Measurements from ENCODE around the gene PACS2.

Gene PACS2

DNA sequence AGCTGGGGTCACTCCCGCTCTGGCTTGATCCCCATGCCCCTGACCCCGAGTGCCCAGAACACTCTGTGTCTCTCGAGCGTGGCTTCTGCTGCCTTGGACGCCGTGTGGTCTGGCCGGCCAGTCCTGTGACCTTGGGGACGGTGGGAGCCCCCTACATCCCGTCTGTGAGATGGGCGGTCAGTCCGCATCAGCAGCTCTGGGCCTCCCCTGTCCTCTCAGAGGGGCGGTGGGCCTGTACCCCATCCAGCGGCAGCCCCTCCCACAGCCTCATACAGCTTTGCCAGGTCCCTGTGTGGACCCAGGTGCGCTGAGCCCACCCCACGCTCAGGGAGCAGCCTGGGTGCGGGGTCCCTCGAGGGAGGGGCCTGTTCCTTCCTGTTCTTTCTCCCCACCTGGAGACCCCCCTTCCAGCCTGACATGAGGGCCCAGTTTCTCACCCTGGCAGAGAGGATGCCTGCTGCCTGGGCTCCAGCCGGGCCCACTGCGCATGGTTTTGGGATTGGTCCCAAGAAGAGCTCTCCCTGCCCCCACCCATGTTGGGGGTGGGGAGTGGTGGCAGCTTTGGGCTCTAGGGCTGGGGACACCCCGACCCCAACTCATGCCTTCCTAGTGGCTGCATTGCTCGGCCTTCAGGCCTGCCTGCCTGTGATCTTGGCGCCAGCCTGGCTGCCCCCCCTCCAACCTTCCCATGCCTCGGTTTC, 106.6 kb downstream of the PACS2 start:
- H3K36me3 ChIP-seq, result peaks cover 28% of the 10 kb centered on the region
- no peaks in the 10 kb centered on the region for H3K27me3 ChIP-seq
- peaks cover 16% of the 10 kb centered on the region for H3K4me1 ChIP-seq
- DNase-seq, result no peak
- H3K4me3 ChIP-seq (ENCODE audit: low read depth, low read length), result peak overlapping the region; percentile 90
- no peaks in the 10 kb centered on the region for H3K9me3 ChIP-seq
- TF ChIP-seq CTCF (IDR thresholded peaks at IDR 0.05; ENCODE audit: low read depth, low read length), result no peak

DNA sequence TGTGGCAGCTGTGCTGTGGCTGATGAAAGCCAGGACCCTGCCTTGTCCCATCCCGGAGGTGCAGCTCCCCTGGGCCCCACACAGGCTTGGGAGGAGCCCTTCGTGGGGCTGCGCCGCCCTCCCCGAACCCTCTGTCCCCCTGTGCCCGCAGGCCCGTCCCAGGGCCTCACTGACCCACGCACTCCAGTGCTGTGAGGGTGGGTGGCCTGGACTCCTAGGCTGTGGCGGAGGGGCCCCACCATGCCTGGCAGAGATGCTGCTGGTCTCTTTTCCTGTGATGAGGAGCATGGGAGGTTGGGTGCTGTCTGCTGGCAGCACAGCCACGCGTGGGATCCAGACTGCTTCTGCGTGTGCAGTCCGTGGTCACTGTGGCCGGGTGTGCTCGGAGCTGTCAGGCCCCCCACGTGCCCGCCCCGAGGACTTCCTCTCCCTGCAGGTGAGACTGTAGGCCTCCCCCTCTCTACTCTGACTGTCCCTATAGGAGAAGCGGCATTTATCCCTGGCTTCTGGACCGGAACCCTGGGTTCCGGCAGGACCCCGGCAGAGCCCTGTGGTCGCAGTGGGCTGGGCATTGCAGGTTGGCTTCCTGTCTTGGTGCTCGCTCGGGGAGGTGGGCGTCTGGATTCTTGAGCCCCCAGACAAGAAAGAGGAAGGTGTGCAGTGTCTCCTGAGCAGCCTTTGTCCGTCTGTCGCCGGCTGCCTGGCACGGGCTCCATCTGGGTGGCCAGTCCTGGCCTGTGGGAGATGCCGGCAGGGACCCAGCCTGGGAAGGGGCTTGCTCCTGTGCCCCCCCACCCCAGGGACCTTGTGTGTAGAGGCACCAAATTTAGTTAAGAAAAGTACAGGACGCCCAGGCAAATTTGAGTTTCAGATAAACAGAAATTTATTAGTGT, 107.4 kb downstream of the PACS2 start:
- Histone ChIP-seq H3K4me1 (peaks cover 16% of the 10 kb centered on the region), H3K27me3 (no peaks in the 10 kb centered on the region), H3K9me3 (no peaks in the 10 kb centered on the region), H3K4me3 (ENCODE audit: low read depth, low read length) (peak overlapping the region; percentile 90), H3K36me3 (peaks cover 35% of the 10 kb centered on the region)
- TF ChIP-seq CTCF (IDR thresholded peaks at IDR 0.05; ENCODE audit: low read depth, low read length), result no peak
- no peak for DNase-seq

DNA sequence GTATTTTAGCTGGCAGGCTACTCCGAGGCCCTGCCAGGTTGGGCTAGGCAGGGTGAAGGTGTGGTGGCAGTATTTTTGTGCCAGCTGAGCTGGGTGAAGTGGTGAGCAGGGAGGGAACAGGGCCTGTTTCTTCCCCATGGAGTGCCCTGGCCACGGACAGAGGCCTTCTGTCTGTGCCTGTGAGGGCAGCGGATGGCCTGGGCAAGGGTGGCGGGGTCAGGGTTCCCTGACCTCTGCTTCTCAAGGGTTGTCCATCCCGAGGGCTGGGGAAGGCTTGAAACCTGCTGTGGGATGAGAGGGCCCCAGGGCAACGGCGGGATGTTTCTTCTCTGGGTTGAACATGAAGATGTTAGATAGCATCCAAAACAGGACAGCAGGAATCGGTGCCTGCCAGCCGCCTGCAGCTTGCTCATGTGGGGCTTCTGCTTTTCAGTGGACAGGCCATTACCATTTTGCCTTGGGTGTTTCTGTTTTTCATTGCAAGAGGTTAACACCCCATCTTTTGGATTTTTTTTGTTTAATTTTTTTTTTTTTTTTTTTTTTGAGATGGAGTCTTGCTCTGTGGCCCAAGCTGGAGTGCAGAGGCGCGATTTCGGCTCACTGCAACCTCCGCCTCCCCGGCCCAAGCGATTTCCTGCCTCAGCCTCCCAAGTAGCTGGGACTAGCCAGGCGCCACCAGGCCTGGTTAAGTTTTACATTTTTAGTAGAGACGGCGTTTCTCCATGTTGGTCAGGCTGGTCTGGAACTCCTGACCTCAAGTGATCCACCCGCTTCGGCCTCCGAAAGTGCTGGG, 108.3 kb downstream of the PACS2 start:
- Histone ChIP-seq H3K9me3 (no peaks in the 10 kb centered on the region), H3K36me3 (peaks cover 43% of the 10 kb centered on the region), H3K4me1 (peaks cover 16% of the 10 kb centered on the region), H3K27me3 (no peaks in the 10 kb centered on the region), H3K4me3 (ENCODE audit: low read depth, low read length) (peak overlapping the region; percentile 90)
- peak; percentile 85 for DNase-seq
- TF ChIP-seq CTCF (IDR thresholded peaks at IDR 0.05; ENCODE audit: low read depth, low read length), result no peak

GRCh38 chr14:105423488-105424195, 109.1 kb downstream of the PACS2 start:
- no peak for TF ChIP-seq CTCF (IDR thresholded peaks at IDR 0.05; ENCODE audit: low read depth, low read length)
- H3K27me3 ChIP-seq, result no peaks in the 10 kb centered on the region
- peaks cover 16% of the 10 kb centered on the region for H3K4me1 ChIP-seq
- no peak for DNase-seq
- H3K9me3 ChIP-seq, result no peaks in the 10 kb centered on the region
- H3K4me3 ChIP-seq (ENCODE audit: low read depth, low read length), result no peak overlapping the region; the same call in 1 of the 2 replicates
- H3K36me3 ChIP-seq, result peaks cover 48% of the 10 kb centered on the region

GRCh38 chr14:105424861-105425260, 110.3 kb downstream of the PACS2 start:
- Histone ChIP-seq H3K9me3 (no peaks in the 10 kb centered on the region), H3K36me3 (peaks cover 49% of the 10 kb centered on the region), H3K27me3 (no peaks in the 10 kb centered on the region), H3K4me1 (peaks cover 11% of the 10 kb centered on the region), H3K4me3 (ENCODE audit: low read depth, low read length) (no peak overlapping the region)
- TF ChIP-seq CTCF (IDR thresholded peaks at IDR 0.05; ENCODE audit: low read depth, low read length), result no peak
- no peak for DNase-seq
